Activated T-cell treated with anti-CD3 and anti-CD28 coated beads for 24 hours (primary cell): ENCODE measurements around the gene NRXN3.

Experiments used
- DNase-seq: peaks from one replicate; pipeline ENCODE4 v3.0.0-alpha.2; 2020; ENCODE audit warnings: low read depth

NRXN3 gene

GRCh38 chr14:79137045-79137430 lies 966.9 kb downstream of the NRXN3 start:
- no peak for DNase-seq

GRCh38 chr14:79137836-79138235 lies 967.7 kb downstream of the NRXN3 start:
- DNase-seq = no peak

GRCh38 chr14:79144896-79145295 lies 974.7 kb downstream of the NRXN3 start:
- DNase-seq = no peak

GRCh38 chr14:79150226-79150625 lies 980.1 kb downstream of the NRXN3 start:
- no peak for DNase-seq

GRCh38 chr14:79157369-79157768 lies 987.2 kb downstream of the NRXN3 start:
- no peak for DNase-seq

GRCh38 chr14:79161571-79161970 lies 991.4 kb downstream of the NRXN3 start:
- DNase-seq = no peak

GRCh38 chr14:79162833-79163232 lies 992.7 kb downstream of the NRXN3 start:
- DNase-seq = no peak

GRCh38 chr14:79165471-79166090 lies 995.4 kb downstream of the NRXN3 start:
- no peak for DNase-seq

GRCh38 chr14:79166171-79166570 lies 996.0 kb downstream of the NRXN3 start:
- DNase-seq = no peak

GRCh38 chr14:79167957-79168356 lies 997.8 kb downstream of the NRXN3 start:
- DNase-seq = no peak

GRCh38 chr14:79175671-79176070 lies 1005.5 kb downstream of the NRXN3 start:
- no peak for DNase-seq

- no peak for DNase-seq
Measured at GRCh38 chr14:79177106-79177505, 1006.9 kb downstream of the NRXN3 start.

- DNase-seq = no peak
Measured at GRCh38 chr14:79178719-79179118, 1008.5 kb downstream of the NRXN3 start.

- DNase-seq = no peak
Measured at GRCh38 chr14:79179985-79180384, 1009.8 kb downstream of the NRXN3 start.

GRCh38 chr14:79180656-79181055 lies 1010.5 kb downstream of the NRXN3 start:
- DNase-seq = no peak

GRCh38 chr14:79186523-79186922 lies 1016.4 kb downstream of the NRXN3 start:
- DNase-seq = no peak

- DNase-seq = no peak
Measured at GRCh38 chr14:79193689-79194477, 1023.7 kb downstream of the NRXN3 start.

- DNase-seq = no peak
Measured at GRCh38 chr14:79196216-79196615, 1026.0 kb downstream of the NRXN3 start.

GRCh38 chr14:79197516-79197915 lies 1027.3 kb downstream of the NRXN3 start:
- DNase-seq = no peak

- no peak for DNase-seq
Measured at GRCh38 chr14:79199217-79199616, 1029.0 kb downstream of the NRXN3 start.

- DNase-seq = no peak
Measured at GRCh38 chr14:79201564-79202207, 1031.5 kb downstream of the NRXN3 start.

- DNase-seq = no peak
Measured at GRCh38 chr14:79204591-79204990, 1034.4 kb downstream of the NRXN3 start.

- DNase-seq = no peak
Measured at GRCh38 chr14:79209418-79209817, 1039.2 kb downstream of the NRXN3 start.
